GM21619 (cell line): ENCODE results near the gene ARMC9.
A peak's percentile ranks its signal among the peaks of the same experiment; 100 is the strongest.
"Not testable (repeated sequence)": the region's sequence is repeated elsewhere in the genome, so short reads cannot be mapped to it uniquely, and the experiment has no call there.

Experiments used
- ATAC-seq: cut with Tn5 transposase; IDR thresholded peaks from one replicate; pipeline ENCODE4 v1.9.1; 2021; ENCODE audit not compliant: unreplicated experiment

ARMC9 gene

GRCh38 chr2:231395188-231396057 is 197.0 kb downstream of the ARMC9 start, which contains the start of gene B3GNT7:
TSS of gene B3GNT7 (plus strand) at chr2:231395710. CDS start at chr2:231395804, 94 bp downstream.
- ATAC-seq: peak; percentile 11

- no peak for ATAC-seq
Measured at GRCh38 chr2:231396058-231396821, 197.8 kb downstream of the ARMC9 start.

GRCh38 chr2:231397011-231397927 is 198.8 kb downstream of the ARMC9 start:
- no peak for ATAC-seq

- no peak for ATAC-seq
Measured at GRCh38 chr2:231397928-231398294, 199.5 kb downstream of the ARMC9 start.

- no peak for ATAC-seq
Measured at GRCh38 chr2:231398585-231398984, 200.2 kb downstream of the ARMC9 start.

GRCh38 chr2:231399046-231399852 is 200.8 kb downstream of the ARMC9 start:
- no peak for ATAC-seq

GRCh38 chr2:231399853-231400680 is 201.6 kb downstream of the ARMC9 start:
- no peak for ATAC-seq

- not testable (repeated sequence) for ATAC-seq
Measured at GRCh38 chr2:231400681-231401080, 202.2 kb downstream of the ARMC9 start.

GRCh38 chr2:231401101-231401500 is 202.7 kb downstream of the ARMC9 start:
- not testable (repeated sequence) for ATAC-seq

GRCh38 chr2:231403421-231404182 is 205.2 kb downstream of the ARMC9 start:
- ATAC-seq: not testable (repeated sequence)

GRCh38 chr2:231404183-231404578 is 205.8 kb downstream of the ARMC9 start:
- not testable (repeated sequence) for ATAC-seq

- ATAC-seq: not testable (repeated sequence)
Measured at GRCh38 chr2:231405601-231406367, 207.4 kb downstream of the ARMC9 start.

- ATAC-seq: not testable (repeated sequence)
Measured at GRCh38 chr2:231407686-231408085, 209.3 kb downstream of the ARMC9 start.

- ATAC-seq: not testable (repeated sequence)
Measured at GRCh38 chr2:231408304-231408703, 209.9 kb downstream of the ARMC9 start.

GRCh38 chr2:231409776-231410175 is 211.3 kb downstream of the ARMC9 start:
- no peak for ATAC-seq

GRCh38 chr2:231410293-231411004 is 212.0 kb downstream of the ARMC9 start:
- ATAC-seq: no peak

GRCh38 chr2:231411237-231411636 is 212.8 kb downstream of the ARMC9 start:
- ATAC-seq: no peak
